Kidney epithelial cell (primary cell): ENCODE measurements around the gene SOHLH1. TPM values are rescaled to one million over a fixed set of nuclear protein-coding genes. Genes with fewer than 3 reads are reported as not detected.

Experiments used
- DNase-seq: peaks from one replicate; pipeline ENCODE4 v3.0.0-alpha.2; 2010; ENCODE audit warnings: low read depth
- H3K27me3 ChIP-seq: 2 replicates; pipeline ENCODE4 v1.6.0; 2011; ENCODE audit warnings: low read length; ENCODE audit not compliant: control insufficient read depth, insufficient read depth
- H3K36me3 ChIP-seq: 2 replicates; pipeline ENCODE4 v1.5.1; 2011; ENCODE audit warnings: low read length; ENCODE audit not compliant: control insufficient read depth, insufficient read depth
- H3K4me3 ChIP-seq: 2 replicates; pipeline ENCODE4 v1.5.1; 2011; ENCODE audit warnings: low read depth, mild to moderate bottlenecking, control low read depth, low read length
- total RNA-seq: library from RNA; depleted of rRNA; stranded (reverse); fragments of >200 nt; gene quantifications from 2 replicates; pipeline ENCODE4 v1.2.3, GENCODE V29; 2015
- TF ChIP-seq, protein P1 (sequence below): IDR thresholded peaks from 2 replicates; pipeline ENCODE4 v1.5.1; 2011; ENCODE audit warnings: mild to moderate bottlenecking, moderate library complexity, low read length, control low read depth, inconsistent platforms; ENCODE audit not compliant: insufficient read depth, poor library complexity, severe bottlenecking

Gene SOHLH1
- total RNA-seq, 1 donor from 2014 or later, result not detected

- no peak for DNase-seq
- no peak overlapping the region for H3K4me3 ChIP-seq
- TF ChIP-seq, protein P1, sequence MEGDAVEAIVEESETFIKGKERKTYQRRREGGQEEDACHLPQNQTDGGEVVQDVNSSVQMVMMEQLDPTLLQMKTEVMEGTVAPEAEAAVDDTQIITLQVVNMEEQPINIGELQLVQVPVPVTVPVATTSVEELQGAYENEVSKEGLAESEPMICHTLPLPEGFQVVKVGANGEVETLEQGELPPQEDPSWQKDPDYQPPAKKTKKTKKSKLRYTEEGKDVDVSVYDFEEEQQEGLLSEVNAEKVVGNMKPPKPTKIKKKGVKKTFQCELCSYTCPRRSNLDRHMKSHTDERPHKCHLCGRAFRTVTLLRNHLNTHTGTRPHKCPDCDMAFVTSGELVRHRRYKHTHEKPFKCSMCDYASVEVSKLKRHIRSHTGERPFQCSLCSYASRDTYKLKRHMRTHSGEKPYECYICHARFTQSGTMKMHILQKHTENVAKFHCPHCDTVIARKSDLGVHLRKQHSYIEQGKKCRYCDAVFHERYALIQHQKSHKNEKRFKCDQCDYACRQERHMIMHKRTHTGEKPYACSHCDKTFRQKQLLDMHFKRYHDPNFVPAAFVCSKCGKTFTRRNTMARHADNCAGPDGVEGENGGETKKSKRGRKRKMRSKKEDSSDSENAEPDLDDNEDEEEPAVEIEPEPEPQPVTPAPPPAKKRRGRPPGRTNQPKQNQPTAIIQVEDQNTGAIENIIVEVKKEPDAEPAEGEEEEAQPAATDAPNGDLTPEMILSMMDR, result no peak
- H3K36me3 ChIP-seq, result no peaks in the 10 kb centered on the region
- H3K27me3 ChIP-seq, result peaks cover 25% of the 10 kb centered on the region
Measured at GRCh38 chr9:135739271-135740220, 40.3 kb upstream of the SOHLH1 start.

DNA sequence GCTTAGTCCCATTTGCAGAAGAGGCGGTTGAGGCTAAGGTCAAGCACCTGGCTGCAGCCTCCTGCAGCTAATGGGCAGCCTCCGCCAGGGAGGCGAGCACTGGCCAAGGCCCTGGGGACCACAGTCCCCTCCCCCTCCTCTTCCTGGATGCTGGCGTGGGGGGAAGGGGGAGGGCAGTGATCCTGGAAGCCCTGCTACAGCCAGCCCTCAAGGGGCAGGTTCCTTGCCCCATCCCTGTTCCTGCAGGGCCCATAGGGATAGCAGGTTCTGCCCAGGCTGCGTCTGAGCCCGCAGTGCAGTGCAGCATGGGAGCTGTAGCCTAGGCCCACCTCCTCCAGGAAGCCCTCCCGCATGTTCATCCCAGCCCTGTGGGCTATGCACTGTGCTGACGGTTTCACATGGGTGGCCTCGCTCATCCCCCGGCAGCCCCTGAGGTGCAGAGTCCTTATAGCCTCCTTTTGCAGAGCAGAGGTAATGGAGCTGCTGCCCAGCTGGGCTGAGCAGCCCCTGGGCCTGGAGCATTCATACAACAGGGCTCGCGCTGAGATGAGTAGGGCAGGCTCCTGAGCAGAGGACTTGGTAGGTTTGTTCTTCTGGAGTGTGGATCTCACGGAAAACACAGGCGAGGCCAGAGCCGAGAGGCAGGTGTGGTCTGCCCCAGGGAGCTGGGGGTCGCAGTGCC is 38.7 kb upstream of the SOHLH1 start:
- TF ChIP-seq, protein P1, result no peak
- DNase-seq, result no peak
- no peak overlapping the region for H3K4me3 ChIP-seq
- no peaks in the 10 kb centered on the region for H3K36me3 ChIP-seq
- H3K27me3 ChIP-seq, result peaks cover 25% of the 10 kb centered on the region

GRCh38 chr9:135736979-135737839 is 37.9 kb upstream of the SOHLH1 start:
- Histone ChIP-seq H3K27me3 (peaks cover 25% of the 10 kb centered on the region), H3K36me3 (no peaks in the 10 kb centered on the region), H3K4me3 (no peak overlapping the region)
- TF ChIP-seq, protein P1, result no peak
- DNase-seq, result no peak

DNA sequence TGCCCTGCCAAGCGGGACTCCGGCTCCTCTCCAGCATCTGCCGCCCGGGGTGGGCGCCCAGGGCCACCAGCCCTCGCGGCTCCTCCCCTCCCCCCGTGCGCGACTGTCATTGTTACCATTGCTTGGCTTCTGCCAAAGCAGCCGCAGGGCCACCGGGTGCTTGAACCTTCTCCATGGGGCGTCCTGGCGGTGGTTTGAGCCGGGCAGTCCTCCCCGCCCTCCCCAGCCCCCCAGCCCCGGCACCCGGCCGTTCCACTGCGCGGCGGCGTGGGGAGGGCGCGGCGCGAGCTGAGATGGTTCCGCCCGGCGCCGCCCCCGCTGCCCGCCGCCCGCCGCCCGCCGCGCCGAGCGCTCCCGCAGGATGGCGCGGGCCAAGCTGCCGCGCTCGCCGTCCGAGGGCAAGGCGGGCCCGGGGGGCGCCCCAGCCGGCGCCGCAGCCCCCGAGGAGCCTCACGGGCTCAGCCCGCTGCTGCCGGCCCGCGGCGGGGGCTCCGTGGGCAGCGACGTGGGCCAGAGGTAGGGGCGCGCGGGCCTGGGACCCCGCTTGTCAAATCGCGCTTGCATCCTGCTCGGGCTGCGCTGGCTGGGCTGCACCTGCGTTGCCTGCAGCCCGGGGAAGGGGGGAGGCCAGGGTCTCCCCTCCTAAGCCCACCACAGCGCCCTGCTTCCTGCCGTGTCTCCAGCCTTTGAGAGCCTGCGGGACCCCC is 37.1 kb upstream of the SOHLH1 start:
- no peaks in the 10 kb centered on the region for H3K36me3 ChIP-seq
- TF ChIP-seq, protein P1, result no peak
- no peak for DNase-seq
- peaks cover 23% of the 10 kb centered on the region for H3K27me3 ChIP-seq
- no peak overlapping the region for H3K4me3 ChIP-seq

DNA sequence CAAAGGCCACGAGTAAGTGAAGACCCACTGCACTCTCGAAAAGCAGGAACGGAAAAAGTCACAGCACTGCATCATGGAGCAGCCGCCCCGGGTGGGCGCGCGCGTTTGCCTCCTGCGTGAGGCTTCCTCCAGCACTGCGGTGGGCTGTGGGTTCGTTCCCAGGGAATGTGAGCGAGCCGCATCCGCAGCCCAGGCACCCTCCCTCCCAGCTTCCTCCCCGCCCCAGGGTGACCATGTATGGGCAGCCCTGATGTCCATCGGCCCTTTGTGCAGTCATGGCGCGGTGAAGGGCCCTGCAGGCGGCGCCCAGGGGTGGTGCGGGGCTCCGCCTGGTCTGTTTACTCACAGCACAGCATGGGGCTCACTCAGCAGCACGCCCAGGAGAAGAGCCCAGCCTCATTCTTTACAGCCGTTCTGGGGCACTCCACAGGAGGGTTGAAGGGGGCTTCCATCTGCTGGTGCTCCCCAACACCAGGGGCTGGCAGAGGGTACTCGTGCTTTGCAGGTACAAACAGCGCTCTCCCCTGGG is 35.4 kb upstream of the SOHLH1 start:
- peaks cover 23% of the 10 kb centered on the region for H3K27me3 ChIP-seq
- no peaks in the 10 kb centered on the region for H3K36me3 ChIP-seq
- no peak for DNase-seq
- TF ChIP-seq, protein P1, result no peak
- no peak overlapping the region for H3K4me3 ChIP-seq
